Measurements from ENCODE around the gene CLNS1A. TPM values are rescaled to one million over a fixed set of nuclear protein-coding genes. Genes with fewer than 3 reads are reported as not detected.

CLNS1A gene
- polyA plus RNA-seq, 1 donor (not counting 4 experiments of a cell fraction or from before 2014, with no cell fraction given) = 208 TPM

- H2AFZ ChIP-seq (ENCODE audit: control insufficient read depth, low read length) = no peak overlapping the region
- DNase-seq (ENCODE audit: low read depth, low spot score) = peak; percentile 38
- H3K79me2 ChIP-seq (ENCODE audit: control insufficient read depth, insufficient read depth, low read length) = no peaks in the 10 kb centered on the region
- peaks cover 18% of the 10 kb centered on the region for H3K4me1 ChIP-seq (ENCODE audit: control insufficient read depth, extremely low read depth, insufficient read depth, low read length)
- dilution Hi-C loops (cut with MboI; ENCODE audit: extremely low pct_ligation_motif_present, low sequenced_read_pairs) = no loop called here
- H3K9me3 ChIP-seq (ENCODE audit: control insufficient read depth, low read depth, low read length) = no peaks in the 10 kb centered on the region
- H3K27ac ChIP-seq (ENCODE audit: control insufficient read depth, insufficient read depth, low read length) = peak overlapping the region; percentile 73
- no peaks in the 10 kb centered on the region for H3K27me3 ChIP-seq (ENCODE audit: control insufficient read depth, extremely low read depth, insufficient read depth, low read length)
- peaks cover 2% of the 10 kb centered on the region for H3K9me1 ChIP-seq (ENCODE audit: control insufficient read depth, extremely low read depth, insufficient read depth, low read length)
- H3K36me3 ChIP-seq (ENCODE audit: control insufficient read depth in 2 of 2, extremely low read depth in 1 of 2, insufficient read depth in 2 of 2, low read length in 2 of 2) = peaks cover 2 to 4% of the 10 kb centered on the region in 2 experiments
- H4K20me1 ChIP-seq (ENCODE audit: control insufficient read depth, extremely low read depth, insufficient read depth, low read length) = no peaks in the 10 kb centered on the region
- H3K9ac ChIP-seq (ENCODE audit: control insufficient read depth, extremely low read depth, insufficient read depth, low read length) = peak overlapping the region; percentile 49
- H3K4me2 ChIP-seq (ENCODE audit: control insufficient read depth, extremely low read depth, insufficient read depth, low read depth, low read length) = peak overlapping the region; percentile 29
- TF ChIP-seq CTCF (optimal IDR thresholded peaks at IDR 0.05 in 1 of 3, IDR thresholded peaks at IDR 0.05 in 1 of 3, conservative IDR thresholded peaks at IDR 0.05 in 1 of 3; ENCODE audit: extremely low read depth in 1 of 3, insufficient read depth in 2 of 3, low read length in 3 of 3) (no peak), EZH2 (IDR thresholded peaks at IDR 0.05; ENCODE audit: low read length) (no peak)
- peak; percentile 82 for FAIRE-seq
- no peak overlapping the region for H3K4me3 ChIP-seq (ENCODE audit: control insufficient read depth in 2 of 3, extremely low read depth in 1 of 3, insufficient read depth in 2 of 3, low read depth in 1 of 3, low read length in 3 of 3)
These were observed 35.1 kb downstream of the CLNS1A start for GRCh38 chr11:77602381-77603088.

GRCh38 chr11:77598195-77598594 lies 39.4 kb downstream of the CLNS1A start:
- no peak overlapping the region for H3K27ac ChIP-seq (ENCODE audit: control insufficient read depth, insufficient read depth, low read length)

More at GRCh38 chr11:77598195-77598594, 39.4 kb downstream of the CLNS1A start:
- Histone ChIP-seq H3K9me3 (ENCODE audit: control insufficient read depth, low read depth, low read length) (no peaks in the 10 kb centered on the region), H3K9ac (ENCODE audit: control insufficient read depth, extremely low read depth, insufficient read depth, low read length) (no peak overlapping the region), H3K27me3 (ENCODE audit: control insufficient read depth, extremely low read depth, insufficient read depth, low read length) (no peaks in the 10 kb centered on the region), H3K9me1 (ENCODE audit: control insufficient read depth, extremely low read depth, insufficient read depth, low read length) (peaks cover 2% of the 10 kb centered on the region), H3K4me2 (ENCODE audit: control insufficient read depth, extremely low read depth, insufficient read depth, low read depth, low read length) (no peak overlapping the region), H3K79me2 (ENCODE audit: control insufficient read depth, insufficient read depth, low read length) (no peaks in the 10 kb centered on the region), H2AFZ (ENCODE audit: control insufficient read depth, low read length) (no peak overlapping the region), H3K4me3 (ENCODE audit: control insufficient read depth in 2 of 3, extremely low read depth in 1 of 3, insufficient read depth in 2 of 3, low read depth in 1 of 3, low read length in 3 of 3) (no peak overlapping the region), H4K20me1 (ENCODE audit: control insufficient read depth, extremely low read depth, insufficient read depth, low read length) (no peaks in the 10 kb centered on the region), H3K36me3 (ENCODE audit: control insufficient read depth in 2 of 2, extremely low read depth in 1 of 2, insufficient read depth in 2 of 2, low read length in 2 of 2) (peaks cover 0 to 4% of the 10 kb centered on the region in 2 experiments), H3K4me1 (ENCODE audit: control insufficient read depth, extremely low read depth, insufficient read depth, low read length) (peaks cover 15% of the 10 kb centered on the region)
- dilution Hi-C loops (cut with MboI; ENCODE audit: extremely low pct_ligation_motif_present, low sequenced_read_pairs) = no loop called here
- no peak for TF ChIP-seq EZH2 (IDR thresholded peaks at IDR 0.05; ENCODE audit: low read length)
- no peak for TF ChIP-seq CTCF (optimal IDR thresholded peaks at IDR 0.05 in 1 of 3, IDR thresholded peaks at IDR 0.05 in 1 of 3, conservative IDR thresholded peaks at IDR 0.05 in 1 of 3; ENCODE audit: extremely low read depth in 1 of 3, insufficient read depth in 2 of 3, low read length in 3 of 3)
- FAIRE-seq (no peak), DNase-seq (ENCODE audit: low read depth, low spot score) (no peak)

Data from keratinocyte (primary cell).